CD1c-positive myeloid dendritic cell (primary cell): ENCODE data around the gene THBS4.
"Not testable (repeated sequence)": the region's sequence is repeated elsewhere in the genome, so short reads cannot be mapped to it uniquely, and the experiment has no call there.

Experiments
- DNase-seq: peaks from one replicate; pipeline ENCODE4 v3.0.0-alpha.2; 2016; ENCODE audit errors: extremely low spot score

THBS4 gene

GRCh38 chr5:80076131-80077050 is 41.2 kb downstream of the THBS4 start:
- DNase-seq = no peak

GRCh38 chr5:80077051-80077714 is 42.0 kb downstream of the THBS4 start:
- DNase-seq = no peak

GRCh38 chr5:80078921-80079320 is 43.8 kb downstream of the THBS4 start:
- no peak for DNase-seq

GRCh38 chr5:80082281-80082680 is 47.1 kb downstream of the THBS4 start:
- DNase-seq = no peak

- peak; percentile 65 for DNase-seq
These were observed 47.6 kb downstream of the THBS4 start for GRCh38 chr5:80082731-80083100.

GRCh38 chr5:80083101-80083890 is 48.1 kb downstream of the THBS4 start:
- DNase-seq = peak; percentile 79

- DNase-seq = no peak
These were observed 55.7 kb downstream of the THBS4 start for GRCh38 chr5:80090884-80091166.

GRCh38 chr5:80091792-80092192 is 56.6 kb downstream of the THBS4 start:
- peak; percentile 83 for DNase-seq

- DNase-seq = no peak
These were observed 57.4 kb downstream of the THBS4 start for GRCh38 chr5:80092486-80093107.

- DNase-seq = no peak
These were observed 58.6 kb downstream of the THBS4 start for GRCh38 chr5:80093796-80094195.

GRCh38 chr5:80094236-80094738 is 59.1 kb downstream of the THBS4 start:
- DNase-seq = no peak

- no peak for DNase-seq
These were observed 62.3 kb downstream of the THBS4 start for GRCh38 chr5:80097451-80097850.

GRCh38 chr5:80101993-80102392 is 66.8 kb downstream of the THBS4 start:
- DNase-seq = no peak

GRCh38 chr5:80103371-80103770 is 68.2 kb downstream of the THBS4 start:
- peak; percentile 53 for DNase-seq

- DNase-seq = no peak
These were observed 70.7 kb downstream of the THBS4 start for GRCh38 chr5:80105698-80106439.

- no peak for DNase-seq
These were observed 71.8 kb downstream of the THBS4 start for GRCh38 chr5:80106916-80107315.

- DNase-seq = no peak
These were observed 74.7 kb downstream of the THBS4 start for GRCh38 chr5:80109646-80110478.

- not testable (repeated sequence) for DNase-seq
These were observed 76.3 kb downstream of the THBS4 start for GRCh38 chr5:80111376-80111990.

- peak; percentile 84 for DNase-seq
These were observed 79.7 kb downstream of the THBS4 start for GRCh38 chr5:80114860-80115259.

- no peak for DNase-seq
These were observed 80.9 kb downstream of the THBS4 start for GRCh38 chr5:80116000-80116399.
